Endothelial cell of umbilical vein (primary cell): ENCODE data around the gene CAPN8. TPM values are rescaled to one million over a fixed set of nuclear protein-coding genes. Genes with fewer than 3 reads are reported as not detected.

ENCODE experiments used
- BruUV-seq: library from RNA; stranded (reverse); fragments of 400-500 nt; replicated peaks from 2 replicates; lab custom pipeline; 2021; lab: Mats Ljungman, UMichigan
- CTCF ChIA-PET: fragments of 300-600, 350-600 bp; sonication (Branson Sonifier 250); formaldehyde crosslinking; loops from one replicate; lab custom pipeline; 2021; ENCODE audit warnings: antibody characterized with exemption, inconsistent platforms; lab: Charles Lee
- POLR2A ChIA-PET: fragments of 300-600, 350-600 bp; sonication (Branson Sonifier 250); formaldehyde crosslinking; loops from one replicate; lab custom pipeline; 2021; ENCODE audit warnings: antibody characterized with exemption, inconsistent platforms; lab: Charles Lee
- DNase-seq: peaks from one replicate; pipeline ENCODE4 v3.0.0-alpha.2; 2011; ENCODE audit warnings: low read depth, low spot score
- FAIRE-seq: peaks from 2 replicates; lab custom pipeline; 2011; peaks lifted over from hg19 to GRCh38; lab: Jason Lieb, UNC
- H2AFZ ChIP-seq: 2 replicates; pipeline ENCODE4 v1.6.0; 2012; ENCODE audit warnings: low read depth, low read length, control low read depth, inconsistent platforms
- H3K27ac ChIP-seq: 2 replicates; pipeline ENCODE4 v1.5.1; 2011; ENCODE audit warnings: low read depth, mild to moderate bottlenecking, control low read depth, low read length, moderate library complexity; ENCODE audit not compliant: insufficient read depth
- H3K27me3 ChIP-seq, 2 experiments: 2 replicates each; pipeline versions ENCODE4 v1.6.0 to v1.6.1; 2011; ENCODE audit warnings: low read length in 2 of 2, mixed read lengths in 1 of 2; ENCODE audit not compliant: control insufficient read depth in 2 of 2, insufficient read depth in 2 of 2
- H3K36me3 ChIP-seq, 2 experiments: 2 replicates in 1 of 2; 3 replicates in 1 of 2; pipeline ENCODE4 v1.5.1; 2011; ENCODE audit warnings: low read length in 2 of 2, mild to moderate bottlenecking in 1 of 2, moderate library complexity in 1 of 2; ENCODE audit not compliant: control insufficient read depth in 2 of 2, insufficient read depth in 2 of 2; ENCODE audit errors: extremely low read depth in 1 of 2
- H3K4me1 ChIP-seq: 3 replicates; pipeline ENCODE4 v1.5.1; 2011; ENCODE audit warnings: mild to moderate bottlenecking, low read length; ENCODE audit not compliant: control insufficient read depth, insufficient read depth; ENCODE audit errors: extremely low read depth
- H3K4me2 ChIP-seq: 2 replicates; pipeline ENCODE4 v1.6.1; 2011; ENCODE audit warnings: low read length, control low read depth, mixed read lengths; ENCODE audit not compliant: insufficient read depth
- H3K4me3 ChIP-seq, 3 experiments: fragments of 200-600 bp in 1 of 3; sonication (generic), shearing (Covaris generic) in 1 of 3; replicated peaks in 1 of 3; 2 replicates each; pipeline ENCODE4 v1.5.1; 2011 to 2016; ENCODE audit warnings: control low read depth in 3 of 3, low read length in 3 of 3, mild to moderate bottlenecking in 2 of 3, inconsistent platforms in 1 of 3, low read depth in 1 of 3, moderate library complexity in 1 of 3; ENCODE audit not compliant: insufficient read depth in 1 of 3
- H3K79me2 ChIP-seq: 2 replicates; pipeline ENCODE4 v1.6.0; 2012; ENCODE audit warnings: low read length, inconsistent platforms; ENCODE audit not compliant: control insufficient read depth, insufficient read depth
- H3K9ac ChIP-seq: replicated peaks from 2 replicates; pipeline ENCODE3; 2011; ENCODE audit warnings: low read length, control low read depth; ENCODE audit not compliant: insufficient read depth; ENCODE audit errors: extremely low read depth
- H3K9me1 ChIP-seq: replicated peaks from 3 replicates; pipeline ENCODE4 v1.6.0; 2011; ENCODE audit warnings: mild to moderate bottlenecking, low read length; ENCODE audit not compliant: control insufficient read depth, insufficient read depth; ENCODE audit errors: extremely low read depth
- H3K9me3 ChIP-seq: replicated peaks from 2 replicates; pipeline ENCODE4 v1.5.1; 2012; ENCODE audit warnings: low read length, inconsistent platforms; ENCODE audit not compliant: control insufficient read depth, insufficient read depth
- H4K20me1 ChIP-seq: replicated peaks from 2 replicates; pipeline ENCODE3; 2011; ENCODE audit warnings: mild to moderate bottlenecking, low read length; ENCODE audit not compliant: control insufficient read depth, insufficient read depth; ENCODE audit errors: extremely low read depth
- EZH2 ChIP-seq: IDR thresholded peaks from 2 replicates; pipeline ENCODE4 v1.6.1; 2012; ENCODE audit warnings: borderline replicate concordance, low read depth, mild to moderate bottlenecking, moderate library complexity, low read length, inconsistent platforms; ENCODE audit not compliant: severe bottlenecking
- FOS ChIP-seq: IDR thresholded peaks from 2 replicates; pipeline ENCODE4 v1.6.1; 2011; ENCODE audit warnings: mild to moderate bottlenecking, low read length, moderate library complexity, borderline replicate concordance; ENCODE audit not compliant: insufficient read depth
- GATA2 ChIP-seq: IDR thresholded peaks from 2 replicates; pipeline ENCODE4 v1.7.0; 2011; ENCODE audit warnings: low read depth, mild to moderate bottlenecking, moderate library complexity, mixed read lengths, low read length; ENCODE audit not compliant: insufficient read length, insufficient read depth
- MYC ChIP-seq: IDR thresholded peaks from one replicate; pipeline ENCODE4 v1.6.1; 2011; ENCODE audit warnings: mild to moderate bottlenecking, low read depth, low read length
- POLR2A ChIP-seq: IDR thresholded peaks from 2 replicates; pipeline ENCODE4 v1.6.1; 2012; ENCODE audit warnings: low read depth, mild to moderate bottlenecking, control low read depth, low read length
- POLR2AphosphoS5 ChIP-seq: IDR thresholded peaks from 2 replicates; pipeline ENCODE4 v1.6.1; 2012; ENCODE audit warnings: low read depth, mild to moderate bottlenecking, control low read depth, low read length, moderate library complexity; ENCODE audit not compliant: insufficient read depth
- dilution Hi-C: fragments of 300-500 bp; cut with MboI; formaldehyde crosslinking; loops from one replicate; pipeline ENCODE4 v1.15.0; 2019; ENCODE audit warnings: low sequenced_read_pairs; ENCODE audit not compliant: extremely low pct_ligation_motif_present
- intact Hi-C: fragments of 100-400 bp; cut with micrococcal nuclease; formaldehyde crosslinking; loops from one replicate; pipeline ENCODE4 v1.10.0; 2022
- polyA plus RNA-seq, 4 experiments: library from polyadenylated mRNA; depleted of rRNA in 3 of 4; stranded (reverse) in 3 of 4; unstranded in 1 of 4; fragments of >200 nt; gene quantifications; 2 replicates each; pipeline versions ENCODE4 v1.2.1 to v1.2.3, GENCODE V29; 2011 to 2012; ENCODE audit warnings: missing spikeins in 1 of 4
- total RNA-seq: library from RNA; stranded (reverse); gene quantifications from 2 replicates; pipeline ENCODE4 v1.2.3, GENCODE V29; 2021
- TF ChIP-seq, protein P1 (sequence below), 2 donors: IDR thresholded peaks; 1 replicate in 1 of 2; 2 replicates in 1 of 2; pipeline ENCODE4 v1.5.1; 2011; ENCODE audit warnings: low read length in 2 of 2, mild to moderate bottlenecking in 2 of 2, moderate library complexity in 2 of 2, control low read depth in 1 of 2, inconsistent platforms in 1 of 2, low read depth in 1 of 2; ENCODE audit not compliant: insufficient read depth in 1 of 2; ENCODE audit errors: extremely low read depth in 1 of 2
- TF ChIP-seq, protein P2 (sequence below): IDR thresholded peaks from 2 replicates; pipeline ENCODE4 v1.6.1; 2011; ENCODE audit not compliant: insufficient read depth, insufficient read length

The CAPN8 gene
- total and polyA plus RNA-seq, 2 donors (not counting 3 experiments of a cell fraction or from before 2014, with no cell fraction given) = not detected

DNA sequence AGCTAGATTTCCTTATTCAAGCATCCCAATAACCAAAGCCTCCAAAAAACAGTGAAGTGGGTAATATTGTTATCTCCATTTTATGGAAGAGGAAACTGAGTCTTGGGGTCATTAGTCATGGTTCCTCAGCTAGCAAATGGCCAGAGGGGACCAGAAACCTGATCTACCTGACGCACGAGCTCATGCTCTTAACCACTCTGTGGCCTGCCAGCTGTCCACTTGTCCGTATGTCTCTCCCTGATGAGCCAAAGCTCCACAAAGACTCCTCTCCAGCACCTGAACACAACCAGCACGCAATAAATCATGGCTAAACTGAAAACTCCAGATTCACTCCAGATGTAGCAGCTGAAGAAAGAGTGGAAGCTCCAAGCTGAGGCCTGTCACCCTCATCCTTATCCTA, 5.8 kb downstream of the CAPN8 start:
- no peaks in the 10 kb centered on the region for H3K36me3 ChIP-seq
- H2AFZ ChIP-seq = no peak overlapping the region
- BruUV-seq = no TSS peak
- H4K20me1 ChIP-seq = no peaks in the 10 kb centered on the region
- DNase-seq (no peak), FAIRE-seq (no peak)
- intact Hi-C loops (no loop called here), dilution Hi-C loops (no loop called here)
- H3K9me3 ChIP-seq = no peaks in the 10 kb centered on the region
- no peaks in the 10 kb centered on the region for H3K79me2 ChIP-seq
- H3K9ac ChIP-seq = no peak overlapping the region
- ChIA-PET POLR2A (no interaction called here), CTCF (no interaction called here)
- no peaks in the 10 kb centered on the region for H3K27me3 ChIP-seq
- H3K27ac ChIP-seq = no peak overlapping the region
- TF ChIP-seq, protein P1, sequence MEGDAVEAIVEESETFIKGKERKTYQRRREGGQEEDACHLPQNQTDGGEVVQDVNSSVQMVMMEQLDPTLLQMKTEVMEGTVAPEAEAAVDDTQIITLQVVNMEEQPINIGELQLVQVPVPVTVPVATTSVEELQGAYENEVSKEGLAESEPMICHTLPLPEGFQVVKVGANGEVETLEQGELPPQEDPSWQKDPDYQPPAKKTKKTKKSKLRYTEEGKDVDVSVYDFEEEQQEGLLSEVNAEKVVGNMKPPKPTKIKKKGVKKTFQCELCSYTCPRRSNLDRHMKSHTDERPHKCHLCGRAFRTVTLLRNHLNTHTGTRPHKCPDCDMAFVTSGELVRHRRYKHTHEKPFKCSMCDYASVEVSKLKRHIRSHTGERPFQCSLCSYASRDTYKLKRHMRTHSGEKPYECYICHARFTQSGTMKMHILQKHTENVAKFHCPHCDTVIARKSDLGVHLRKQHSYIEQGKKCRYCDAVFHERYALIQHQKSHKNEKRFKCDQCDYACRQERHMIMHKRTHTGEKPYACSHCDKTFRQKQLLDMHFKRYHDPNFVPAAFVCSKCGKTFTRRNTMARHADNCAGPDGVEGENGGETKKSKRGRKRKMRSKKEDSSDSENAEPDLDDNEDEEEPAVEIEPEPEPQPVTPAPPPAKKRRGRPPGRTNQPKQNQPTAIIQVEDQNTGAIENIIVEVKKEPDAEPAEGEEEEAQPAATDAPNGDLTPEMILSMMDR (IDR thresholded peaks at IDR 0.05; ENCODE audit: extremely low read depth in 1 of 2, insufficient read depth in 1 of 2, low read depth in 1 of 2, low read length in 2 of 2) = no peak
- TF ChIP-seq FOS (no peak), EZH2 (no peak), POLR2A (no peak), POLR2AphosphoS5 (no peak), MYC (no peak), GATA2 (no peak)
- TF ChIP-seq, protein P2, sequence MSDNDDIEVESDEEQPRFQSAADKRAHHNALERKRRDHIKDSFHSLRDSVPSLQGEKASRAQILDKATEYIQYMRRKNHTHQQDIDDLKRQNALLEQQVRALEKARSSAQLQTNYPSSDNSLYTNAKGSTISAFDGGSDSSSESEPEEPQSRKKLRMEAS = no peak
- no peaks in the 10 kb centered on the region for H3K9me1 ChIP-seq
- no peaks in the 10 kb centered on the region for H3K4me1 ChIP-seq
- H3K4me2 ChIP-seq = no peak overlapping the region
- no peak overlapping the region for H3K4me3 ChIP-seq
